Fibroblast of lung (primary cell): ENCODE results near the gene SCML2.

Experiments
- EZH2 ChIP-seq: IDR thresholded peaks from 2 replicates; pipeline ENCODE4 v1.5.1; 2012; ENCODE audit warnings: low read length, control low read depth, mild to moderate bottlenecking; ENCODE audit errors: missing control alignments
- TF ChIP-seq, protein P1 (sequence below), 2 donors: IDR thresholded peaks in 1 of 2; conservative IDR thresholded peaks in 1 of 2; 1 replicate in 1 of 2; 2 replicates in 1 of 2; pipeline ENCODE4 v1.5.1; 2011 to 2012; ENCODE audit warnings: low read length in 2 of 2, control low read depth in 1 of 2, inconsistent platforms in 1 of 2, low read depth in 1 of 2, mild to moderate bottlenecking in 1 of 2

DNA sequence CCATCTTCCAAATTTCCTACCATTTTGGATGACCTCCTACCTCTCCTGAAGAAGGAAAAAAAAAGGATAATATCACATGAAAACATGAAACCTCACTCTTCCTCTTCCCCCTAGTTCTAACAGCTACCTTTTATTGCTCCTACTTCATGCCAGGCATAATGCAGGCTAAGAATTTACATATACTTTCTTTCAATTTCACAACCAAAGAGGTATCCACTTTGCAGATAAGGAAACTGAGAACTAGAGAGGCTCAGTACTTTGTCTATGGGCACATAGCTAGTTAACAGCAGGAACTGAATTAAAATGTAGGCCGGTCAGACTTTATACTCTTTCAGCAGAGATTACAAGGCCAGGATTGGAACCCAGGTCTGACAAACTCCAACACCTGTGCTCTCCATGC is 99.4 kb downstream of the SCML2 start:
- no peak for TF ChIP-seq EZH2
- TF ChIP-seq, protein P1, sequence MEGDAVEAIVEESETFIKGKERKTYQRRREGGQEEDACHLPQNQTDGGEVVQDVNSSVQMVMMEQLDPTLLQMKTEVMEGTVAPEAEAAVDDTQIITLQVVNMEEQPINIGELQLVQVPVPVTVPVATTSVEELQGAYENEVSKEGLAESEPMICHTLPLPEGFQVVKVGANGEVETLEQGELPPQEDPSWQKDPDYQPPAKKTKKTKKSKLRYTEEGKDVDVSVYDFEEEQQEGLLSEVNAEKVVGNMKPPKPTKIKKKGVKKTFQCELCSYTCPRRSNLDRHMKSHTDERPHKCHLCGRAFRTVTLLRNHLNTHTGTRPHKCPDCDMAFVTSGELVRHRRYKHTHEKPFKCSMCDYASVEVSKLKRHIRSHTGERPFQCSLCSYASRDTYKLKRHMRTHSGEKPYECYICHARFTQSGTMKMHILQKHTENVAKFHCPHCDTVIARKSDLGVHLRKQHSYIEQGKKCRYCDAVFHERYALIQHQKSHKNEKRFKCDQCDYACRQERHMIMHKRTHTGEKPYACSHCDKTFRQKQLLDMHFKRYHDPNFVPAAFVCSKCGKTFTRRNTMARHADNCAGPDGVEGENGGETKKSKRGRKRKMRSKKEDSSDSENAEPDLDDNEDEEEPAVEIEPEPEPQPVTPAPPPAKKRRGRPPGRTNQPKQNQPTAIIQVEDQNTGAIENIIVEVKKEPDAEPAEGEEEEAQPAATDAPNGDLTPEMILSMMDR (conservative IDR thresholded peaks at IDR 0.05 in 1 of 2, IDR thresholded peaks at IDR 0.05 in 1 of 2; ENCODE audit: low read depth in 1 of 2, low read length in 2 of 2) = no peak
